Caco-2 (cell line): ENCODE measurements around the gene S1PR1. TPM values are rescaled to one million over a fixed set of nuclear protein-coding genes. Genes with fewer than 3 reads are reported as not detected.
"Not testable (repeated sequence)": the region's sequence is repeated elsewhere in the genome, so short reads cannot be mapped to it uniquely, and the experiment has no call there.

Experiments
- BruUV-seq: library from RNA; stranded (reverse); fragments of 400-500 nt; replicated peaks from 2 replicates; lab custom pipeline; 2021; lab: Mats Ljungman, UMichigan
- CTCF ChIA-PET: fragments of 300-600 bp; sonication (Branson Sonifier 250); formaldehyde crosslinking; loops from one replicate; lab custom pipeline; 2022; ENCODE audit warnings: antibody characterized with exemption; lab: Charles Lee
- POLR2A ChIA-PET: fragments of 300-600 bp; sonication (Branson Sonifier 250); formaldehyde crosslinking; loops from one replicate; lab custom pipeline; 2022; ENCODE audit warnings: antibody characterized with exemption; lab: Charles Lee
- DNase-seq, 2 experiments: peaks; one replicate each; pipeline versions ENCODE4 v3.0.0 to v3.0.0-alpha.2; 2020 to 2022
- H3K27me3 ChIP-seq: replicated peaks from 2 replicates; pipeline ENCODE4 v1.6.0; 2011; ENCODE audit warnings: low read length; ENCODE audit not compliant: control insufficient read depth, insufficient read depth
- H3K36me3 ChIP-seq: 2 replicates; pipeline ENCODE4 v1.5.1; 2011; ENCODE audit warnings: low read length; ENCODE audit not compliant: control insufficient read depth, insufficient read depth
- H3K4me1 ChIP-seq: fragments of 250-450 bp; sonication (Bioruptor Pico); 2 replicates; pipeline ENCODE4 v1.5.1; 2020; ENCODE audit warnings: mild to moderate bottlenecking
- H3K4me3 ChIP-seq: 2 replicates; pipeline ENCODE4 v1.5.1; 2011; ENCODE audit warnings: low read depth, mild to moderate bottlenecking, control low read depth, low read length
- H3K9me3 ChIP-seq: fragments of 250-450 bp; sonication (Bioruptor Pico); 2 replicates; pipeline ENCODE4 v1.5.1; 2020; ENCODE audit warnings: mild to moderate bottlenecking, moderate library complexity
- H3K27ac Mint-ChIP-seq: one replicate; pipeline ENCODE4 v1.8.0; 2022; ENCODE audit warnings: mixed read lengths; ENCODE audit not compliant: unreplicated experiment
- H3K27me3 Mint-ChIP-seq: one replicate; pipeline ENCODE4 v1.8.0; 2022; ENCODE audit warnings: mixed read lengths; ENCODE audit not compliant: insufficient read depth, unreplicated experiment
- H3K36me3 Mint-ChIP-seq: one replicate; pipeline ENCODE4 v1.8.0; 2022; ENCODE audit warnings: mild to moderate bottlenecking, mixed read lengths; ENCODE audit not compliant: insufficient read depth, unreplicated experiment
- H3K4me1 Mint-ChIP-seq: one replicate; pipeline ENCODE4 v1.8.0; 2022; ENCODE audit warnings: low read depth, mixed read lengths; ENCODE audit not compliant: unreplicated experiment
- H3K4me3 Mint-ChIP-seq: one replicate; pipeline ENCODE4 v1.8.0; 2022; ENCODE audit warnings: mild to moderate bottlenecking, moderate library complexity, mixed read lengths; ENCODE audit not compliant: unreplicated experiment
- H3K9me3 Mint-ChIP-seq: one replicate; pipeline ENCODE4 v1.8.0; 2022; ENCODE audit warnings: mixed read lengths; ENCODE audit not compliant: unreplicated experiment
- CTCF ChIP-seq, 2 experiments: fragments of 200-600 bp in 1 of 2; IDR thresholded peaks; 1 replicate in 1 of 2; 2 replicates in 1 of 2; pipeline versions ENCODE4 v1.5.1 to v1.8.0; 2011 to 2022; ENCODE audit warnings: antibody characterized with exemption in 1 of 2, control low read depth in 1 of 2, inconsistent platforms in 1 of 2, low read depth in 1 of 2, low read length in 1 of 2, mild to moderate bottlenecking in 1 of 2, moderate library complexity in 1 of 2; ENCODE audit not compliant: insufficient read depth in 1 of 2, severe bottlenecking in 1 of 2, unreplicated experiment in 1 of 2
- intact Hi-C: fragments of 100-400 bp; cut with micrococcal nuclease; formaldehyde crosslinking; loops from one replicate; pipeline ENCODE4 v1.10.0; 2022; ENCODE audit not compliant: unreplicated experiment
- total RNA-seq: library from RNA; stranded (reverse); gene quantifications from 2 replicates; pipeline ENCODE4 v1.2.3, GENCODE V29; 2022

The S1PR1 gene
- total RNA-seq, 1 experiment from 2014 or later = not detected

- Mint-ChIP-seq H3K4me1 (peaks cover under 1% of the 10 kb centered on the region), H3K27me3 (no peaks in the 10 kb centered on the region), H3K9me3 (no peaks in the 10 kb centered on the region), H3K36me3 (no peaks in the 10 kb centered on the region), H3K27ac (no peak overlapping the region), H3K4me3 (no peak overlapping the region)
- intact Hi-C loops = no loop called here
- Histone ChIP-seq H3K9me3 (no peaks in the 10 kb centered on the region), H3K36me3 (no peaks in the 10 kb centered on the region), H3K27me3 (no peaks in the 10 kb centered on the region), H3K4me1 (no peaks in the 10 kb centered on the region), H3K4me3 (no peak overlapping the region)
- CTCF ChIA-PET = no interaction called here
- no TSS peak for BruUV-seq
- DNase-seq = no peak
- TF ChIP-seq CTCF (IDR thresholded peaks at IDR 0.05; ENCODE audit: insufficient read depth in 1 of 2, low read depth in 1 of 2, low read length in 1 of 2, severe bottlenecking in 1 of 2, unreplicated experiment in 1 of 2) = no peak
- POLR2A ChIA-PET = no interaction called here
Observed at GRCh38 chr1:101205457-101205856, 31.4 kb upstream of the S1PR1 start.

GRCh38 chr1:101206139-101206538, 30.7 kb upstream of the S1PR1 start:
- H3K4me1 Mint-ChIP-seq, intact Hi-C loops, POLR2A ChIA-PET, H3K36me3 Mint-ChIP-seq, H3K9me3 Mint-ChIP-seq, H3K27me3 ChIP-seq, H3K9me3 ChIP-seq, H3K27me3 Mint-ChIP-seq, H3K4me1 ChIP-seq, H3K4me3 ChIP-seq, CTCF ChIA-PET, H3K4me3 Mint-ChIP-seq, H3K36me3 ChIP-seq, DNase-seq, H3K27ac Mint-ChIP-seq, BruUV-seq: not testable (repeated sequence)

GRCh38 chr1:101207271-101207670, 29.5 kb upstream of the S1PR1 start:
- POLR2A ChIA-PET, H3K27me3 ChIP-seq, H3K27ac Mint-ChIP-seq, H3K9me3 ChIP-seq, H3K27me3 Mint-ChIP-seq, BruUV-seq, H3K4me1 Mint-ChIP-seq, H3K4me3 ChIP-seq, H3K4me1 ChIP-seq, H3K4me3 Mint-ChIP-seq, H3K36me3 ChIP-seq, DNase-seq, H3K9me3 Mint-ChIP-seq, intact Hi-C loops, H3K36me3 Mint-ChIP-seq, CTCF ChIA-PET: not testable (repeated sequence)

GRCh38 chr1:101207891-101208290, 28.9 kb upstream of the S1PR1 start:
- H3K9me3 Mint-ChIP-seq = no peaks in the 10 kb centered on the region
- POLR2A ChIA-PET = no interaction called here
- H3K36me3 Mint-ChIP-seq = no peaks in the 10 kb centered on the region
- H3K4me3 Mint-ChIP-seq = no peak overlapping the region
- H3K4me3 ChIP-seq = no peak overlapping the region
- no peaks in the 10 kb centered on the region for H3K27me3 ChIP-seq
- BruUV-seq = no TSS peak
- no peak overlapping the region for H3K27ac Mint-ChIP-seq
- TF ChIP-seq CTCF (IDR thresholded peaks at IDR 0.05; ENCODE audit: insufficient read depth in 1 of 2, low read depth in 1 of 2, low read length in 1 of 2, severe bottlenecking in 1 of 2, unreplicated experiment in 1 of 2) = no peak
- no peaks in the 10 kb centered on the region for H3K27me3 Mint-ChIP-seq
- H3K4me1 ChIP-seq = no peaks in the 10 kb centered on the region
- CTCF ChIA-PET = no interaction called here
- H3K9me3 ChIP-seq = no peaks in the 10 kb centered on the region
- H3K36me3 ChIP-seq = no peaks in the 10 kb centered on the region
- DNase-seq = no peak
- peaks cover 7% of the 10 kb centered on the region for H3K4me1 Mint-ChIP-seq
- intact Hi-C loops = no loop called here
